ENCODE measurements around the gene DLAT.

DNA sequence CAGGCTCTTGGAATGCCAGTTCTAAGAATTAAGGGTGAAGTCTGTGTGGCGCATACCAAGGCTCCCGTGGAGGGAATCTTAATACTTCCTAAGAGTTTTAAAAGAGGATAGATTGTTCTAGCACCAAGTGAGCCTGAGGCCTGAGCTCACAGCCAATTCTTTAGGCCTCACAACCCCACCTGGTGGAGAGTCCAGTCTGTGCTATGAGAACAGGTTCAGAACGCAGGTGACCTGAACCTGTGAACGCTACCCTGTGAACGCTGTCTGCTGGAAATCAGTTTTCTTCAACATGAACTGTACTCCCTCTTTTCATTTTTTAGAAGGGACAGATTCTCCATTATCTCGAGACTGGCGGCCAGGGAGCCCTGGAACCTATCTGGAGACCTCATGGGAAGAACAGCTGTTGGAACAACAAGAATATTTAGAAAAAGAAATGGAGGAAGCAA, 43.2 kb upstream of the DLAT start:
- TF ChIP-seq CTCF (IDR thresholded peaks at IDR 0.05): peak in 5 of 7 experiments; percentile 52 to 89 (median 61)
- peak in 2 of 3 donors; percentile 62 to 71 for TF ChIP-seq POLR2AphosphoS5 (IDR thresholded peaks at IDR 0.05)
